ENCODE measurements around the gene C11orf98.

DNA sequence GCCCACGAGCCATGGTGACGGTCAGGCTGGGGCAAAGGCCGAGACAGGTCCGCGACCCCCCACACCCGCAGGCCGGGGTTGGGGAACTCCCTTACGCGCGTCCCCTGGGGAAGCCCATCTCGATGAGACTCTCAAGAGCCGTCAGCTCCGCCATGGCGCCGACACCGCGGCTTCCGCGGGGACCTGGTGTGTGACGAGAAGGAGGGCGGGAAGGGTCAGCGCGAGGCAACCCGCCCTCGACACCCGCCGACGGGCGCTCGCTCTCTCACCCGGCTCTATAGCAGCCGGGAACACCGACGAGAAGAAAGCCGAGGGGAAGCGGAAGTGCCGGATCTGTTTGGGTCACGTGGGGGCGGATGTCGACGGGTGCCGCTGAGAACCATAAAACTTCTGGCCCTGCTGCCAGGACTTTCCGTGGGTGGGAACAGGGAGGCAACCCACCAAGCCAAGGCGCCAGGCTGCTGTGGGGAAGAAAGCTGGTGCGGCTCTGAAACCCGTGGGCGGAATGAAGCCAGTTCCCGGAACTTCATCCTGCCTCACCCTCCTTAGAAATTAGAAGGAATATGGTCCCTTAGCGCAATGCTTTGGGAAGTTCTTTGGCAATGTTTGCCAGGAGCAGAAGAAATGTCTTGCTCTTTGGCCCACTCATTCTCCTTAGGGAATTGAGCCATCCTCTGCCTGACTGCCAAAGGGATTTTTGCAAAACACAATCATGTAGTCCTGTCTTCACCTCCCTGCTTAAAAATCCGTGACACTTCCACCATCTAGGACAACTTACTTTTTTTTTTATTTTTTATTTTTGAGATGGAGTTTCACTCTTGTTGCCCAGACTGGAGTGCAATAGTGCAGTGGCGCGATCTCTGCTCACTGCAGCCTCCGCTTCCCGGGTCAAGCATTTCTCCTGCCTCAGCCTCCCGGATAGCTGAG lies 14.0 kb upstream of the C11orf98 start, which contains the start of gene UBXN1:
- TF ChIP-seq CTCF (optimal IDR thresholded peaks at IDR 0.05 in 1 of 3, IDR thresholded peaks at IDR 0.05 in 1 of 3, conservative IDR thresholded peaks at IDR 0.05 in 1 of 3; ENCODE audit: extremely low read depth in 1 of 3, insufficient read depth in 2 of 3, low read length in 3 of 3), result no peak
- TF ChIP-seq EZH2 (IDR thresholded peaks at IDR 0.05; ENCODE audit: low read length), result no peak

Measured in keratinocyte (primary cell).